Measurements from ENCODE around the gene SMARCD3.

Gene SMARCD3

DNA sequence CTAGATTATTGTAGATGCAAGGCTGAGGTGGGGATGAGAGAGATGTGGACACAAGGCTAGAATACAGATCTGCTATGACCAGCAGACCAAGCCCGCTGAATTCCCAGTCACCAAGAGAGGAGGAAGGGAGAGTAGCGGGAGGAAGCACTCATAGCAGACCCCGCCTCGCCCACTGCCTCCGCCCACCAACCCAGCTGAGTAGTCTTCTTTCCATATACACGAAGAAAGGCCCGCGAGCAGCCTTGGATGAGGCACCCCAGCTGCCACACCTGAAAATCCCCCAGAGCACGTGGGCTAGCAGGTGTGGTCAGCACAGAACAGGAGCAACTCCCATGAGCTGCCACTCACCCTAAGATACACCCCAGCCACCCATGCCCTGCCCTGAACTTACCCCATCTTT lies 30.3 kb downstream of the SMARCD3 start:
- H3K4me3 ChIP-seq (ENCODE audit: low read depth in 1 of 5, low read length in 5 of 5) = no peak overlapping the region
- H3K9me3 ChIP-seq (ENCODE audit: control insufficient read depth in 5 of 5, low read length in 5 of 5) = no peaks in the 10 kb centered on the region
- H3K27me3 ChIP-seq (ENCODE audit: control insufficient read depth in 5 of 5, insufficient read depth in 4 of 5, low read length in 5 of 5) = no peaks in the 10 kb centered on the region
- H3K36me3 ChIP-seq (ENCODE audit: control insufficient read depth in 5 of 5, insufficient read depth in 5 of 5, low read length in 5 of 5) = peaks cover 25 to 95% (median 90%) of the 10 kb centered on the region in 5 donors
- no peak overlapping the region for H3K9ac ChIP-seq (ENCODE audit: low read length in 5 of 5)
- no peaks in the 10 kb centered on the region for H3K4me1 ChIP-seq (ENCODE audit: control insufficient read depth in 5 of 5, insufficient read depth in 5 of 5, low read length in 5 of 5)
- H3K27ac ChIP-seq (ENCODE audit: low read depth, low read length) = no peak overlapping the region

DNA sequence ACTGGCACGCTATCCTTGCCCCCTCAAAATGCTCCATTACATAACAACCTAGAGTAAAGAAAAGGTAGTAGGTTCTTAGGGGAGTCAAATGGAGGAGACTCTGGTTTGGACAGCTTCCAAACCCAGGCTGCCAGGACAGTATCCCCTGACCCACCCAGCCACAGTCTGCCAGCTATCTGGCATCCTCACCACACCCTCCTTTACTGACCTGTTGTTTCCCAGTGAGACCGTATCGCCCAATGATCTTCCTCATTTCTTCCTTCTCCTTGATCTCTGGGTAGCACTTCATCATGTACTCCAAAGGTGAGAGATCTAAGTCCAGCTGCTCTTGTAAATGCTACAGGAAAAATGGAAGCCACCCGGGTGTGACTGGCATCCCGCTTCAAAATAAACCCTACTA lies 33.1 kb downstream of the SMARCD3 start:
- Histone ChIP-seq H3K4me1 (ENCODE audit: control insufficient read depth in 5 of 5, insufficient read depth in 5 of 5, low read length in 5 of 5) (no peaks in the 10 kb centered on the region), H3K4me3 (ENCODE audit: low read depth in 1 of 5, low read length in 5 of 5) (no peak overlapping the region), H3K9ac (ENCODE audit: low read length in 5 of 5) (no peak overlapping the region), H3K27ac (ENCODE audit: low read depth, low read length) (no peak overlapping the region), H3K27me3 (ENCODE audit: control insufficient read depth in 5 of 5, insufficient read depth in 4 of 5, low read length in 5 of 5) (no peaks in the 10 kb centered on the region), H3K36me3 (ENCODE audit: control insufficient read depth in 5 of 5, insufficient read depth in 5 of 5, low read length in 5 of 5) (peaks cover 11 to 82% (median 74%) of the 10 kb centered on the region in 5 donors), H3K9me3 (ENCODE audit: control insufficient read depth in 5 of 5, low read length in 5 of 5) (no peaks in the 10 kb centered on the region)

DNA sequence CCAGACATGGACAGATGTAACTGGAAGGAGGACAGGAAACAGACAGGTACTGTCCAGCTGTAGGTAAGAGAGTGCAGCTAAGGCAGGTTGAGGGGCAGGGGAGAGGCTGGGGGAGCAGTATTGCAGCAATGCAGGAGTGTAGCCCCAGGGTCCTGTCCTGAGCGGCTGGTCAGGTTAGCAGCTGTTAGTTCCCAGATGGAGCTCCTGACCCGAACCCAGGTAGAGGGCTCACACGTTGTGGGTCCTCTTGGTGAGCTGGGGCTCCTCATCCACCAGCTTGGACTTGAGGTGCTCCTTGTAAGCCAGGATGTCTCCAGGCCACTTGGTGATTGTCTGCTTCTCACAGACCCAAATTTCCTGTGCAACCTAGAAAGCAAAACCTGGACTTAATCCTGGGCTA lies 34.7 kb downstream of the SMARCD3 start:
- Histone ChIP-seq H3K4me1 (ENCODE audit: control insufficient read depth in 5 of 5, insufficient read depth in 5 of 5, low read length in 5 of 5) (no peaks in the 10 kb centered on the region), H3K9me3 (ENCODE audit: control insufficient read depth in 5 of 5, low read length in 5 of 5) (no peaks in the 10 kb centered on the region), H3K4me3 (ENCODE audit: low read depth in 1 of 5, low read length in 5 of 5) (no peak overlapping the region), H3K27me3 (ENCODE audit: control insufficient read depth in 5 of 5, insufficient read depth in 4 of 5, low read length in 5 of 5) (no peaks in the 10 kb centered on the region), H3K9ac (ENCODE audit: low read length in 5 of 5) (no peak overlapping the region), H3K36me3 (ENCODE audit: control insufficient read depth in 5 of 5, insufficient read depth in 5 of 5, low read length in 5 of 5) (peaks cover 11 to 67% (median 61%) of the 10 kb centered on the region in 5 donors), H3K27ac (ENCODE audit: low read depth, low read length) (no peak overlapping the region)

DNA sequence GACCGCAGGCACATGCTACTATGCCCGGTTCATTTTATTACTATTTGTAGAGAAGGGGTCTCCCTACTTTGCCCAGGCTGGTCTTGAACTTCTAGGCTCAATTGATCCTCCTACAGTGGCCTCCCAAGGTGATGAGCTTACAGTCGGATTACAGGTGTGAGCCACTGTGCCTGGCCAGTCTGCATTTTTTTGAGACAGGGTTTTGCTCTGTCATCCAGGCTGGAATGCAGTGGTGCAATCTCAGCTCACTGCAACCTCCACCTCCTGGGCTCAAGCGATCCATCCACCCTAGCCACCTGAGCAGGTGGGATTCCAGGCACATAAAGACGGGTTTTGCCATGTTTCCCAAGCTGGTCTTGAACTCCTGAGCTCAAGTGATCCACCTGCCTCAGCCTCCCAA lies 35.9 kb downstream of the SMARCD3 start:
- H3K27ac ChIP-seq (ENCODE audit: low read depth, low read length) = no peak overlapping the region
- no peak overlapping the region for H3K4me3 ChIP-seq (ENCODE audit: low read depth in 1 of 5, low read length in 5 of 5)
- no peaks in the 10 kb centered on the region for H3K9me3 ChIP-seq (ENCODE audit: control insufficient read depth in 5 of 5, low read length in 5 of 5)
- H3K36me3 ChIP-seq (ENCODE audit: control insufficient read depth in 5 of 5, insufficient read depth in 5 of 5, low read length in 5 of 5) = peaks cover 11 to 55% (median 49%) of the 10 kb centered on the region in 5 donors
- no peak overlapping the region for H3K9ac ChIP-seq (ENCODE audit: low read length in 5 of 5)
- H3K4me1 ChIP-seq (ENCODE audit: control insufficient read depth in 5 of 5, insufficient read depth in 5 of 5, low read length in 5 of 5) = no peaks in the 10 kb centered on the region
- peaks cover 0 to 2% (median 0%) of the 10 kb centered on the region in 5 donors for H3K27me3 ChIP-seq (ENCODE audit: control insufficient read depth in 5 of 5, insufficient read depth in 4 of 5, low read length in 5 of 5)

DNA sequence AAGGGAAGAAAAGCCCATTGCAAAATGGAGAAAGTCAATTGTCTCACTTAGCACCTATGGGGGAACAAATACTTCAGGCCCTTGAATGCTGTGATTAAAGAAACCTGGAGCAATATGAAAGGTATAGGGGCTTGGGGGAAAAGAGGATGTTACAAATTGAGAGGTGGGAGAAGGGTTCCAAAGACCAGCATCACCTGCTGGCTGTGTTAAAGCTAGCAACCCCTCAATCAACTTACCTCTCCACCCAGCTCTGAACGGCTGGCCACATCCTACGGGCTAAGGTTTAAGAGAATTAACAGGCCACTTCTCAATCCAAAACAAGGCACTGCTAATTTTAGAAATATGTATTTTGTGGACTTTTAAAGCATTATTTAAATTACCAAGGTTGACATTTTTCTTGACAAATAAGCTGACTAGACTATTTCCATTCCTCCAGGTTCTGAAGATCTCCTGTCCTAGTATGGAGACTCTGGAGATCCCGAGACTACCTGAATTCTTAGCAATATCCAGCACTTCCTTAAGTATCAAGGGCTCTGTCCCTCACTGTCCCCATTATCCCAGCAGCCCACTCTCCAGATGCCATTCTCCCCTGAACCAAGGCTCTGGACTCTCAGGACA lies 37.2 kb downstream of the SMARCD3 start:
- Histone ChIP-seq H3K36me3 (ENCODE audit: control insufficient read depth in 5 of 5, insufficient read depth in 5 of 5, low read length in 5 of 5) (peaks cover 8 to 42% (median 37%) of the 10 kb centered on the region in 5 donors), H3K9ac (ENCODE audit: low read length in 5 of 5) (no peak overlapping the region), H3K27ac (ENCODE audit: low read depth, low read length) (no peak overlapping the region), H3K4me1 (ENCODE audit: control insufficient read depth in 5 of 5, insufficient read depth in 5 of 5, low read length in 5 of 5) (no peaks in the 10 kb centered on the region), H3K4me3 (ENCODE audit: low read depth in 1 of 5, low read length in 5 of 5) (no peak overlapping the region), H3K9me3 (ENCODE audit: control insufficient read depth in 5 of 5, low read length in 5 of 5) (no peaks in the 10 kb centered on the region), H3K27me3 (ENCODE audit: control insufficient read depth in 5 of 5, insufficient read depth in 4 of 5, low read length in 5 of 5) (peaks cover 3 to 7% (median 5%) of the 10 kb centered on the region in 5 donors)

DNA sequence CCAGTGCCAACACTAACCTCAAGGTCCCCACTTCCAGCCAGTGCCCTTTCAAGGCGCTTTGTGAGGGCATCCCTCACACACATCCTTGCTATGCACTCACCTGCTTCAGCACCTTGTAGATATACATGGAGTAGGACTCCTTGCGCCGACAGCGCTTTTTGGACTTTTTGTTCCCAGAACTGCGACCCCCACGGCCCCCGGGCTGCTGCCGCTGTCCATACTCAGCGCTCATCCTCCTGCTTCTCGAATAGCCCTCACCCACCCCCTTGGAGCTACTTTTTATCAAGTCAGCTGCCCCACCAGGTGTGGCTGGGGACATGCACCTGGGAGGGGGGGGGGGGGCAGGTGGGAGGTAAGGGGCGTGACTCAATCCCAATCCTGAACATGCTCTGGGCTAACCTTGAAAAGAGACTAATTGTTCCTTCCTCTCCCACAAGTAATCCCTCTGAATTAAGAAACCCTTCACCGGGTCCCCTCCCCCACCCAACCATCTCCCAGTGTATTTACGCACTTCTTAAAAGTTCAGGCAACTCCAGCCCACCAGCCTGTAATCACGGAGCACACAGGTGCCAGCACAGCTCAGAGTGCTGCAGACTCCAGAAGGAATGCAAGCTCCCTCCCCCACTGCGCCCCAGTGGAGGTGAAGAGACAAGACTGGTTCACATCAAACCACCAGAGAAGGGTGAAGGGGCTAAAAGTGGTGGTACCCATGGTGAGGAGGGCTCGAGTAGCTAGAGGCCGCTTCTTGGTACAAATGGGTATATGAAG lies 38.2 kb downstream of the SMARCD3 start, which contains the start of gene H2BK1:
Gene H2BK1 (minus strand): TSS at position 402 of the 768 bp plus-strand sequence. CDS start 170 bp downstream, at position 232.
- no peak within 1 kb of the TSS for H3K27ac ChIP-seq (ENCODE audit: low read depth, low read length)
- peaks cover 9 to 15% (median 11%) of the 10 kb centered on the region in 5 donors for H3K27me3 ChIP-seq (ENCODE audit: control insufficient read depth in 5 of 5, insufficient read depth in 4 of 5, low read length in 5 of 5)
- H3K4me3 ChIP-seq (ENCODE audit: low read depth in 1 of 5, low read length in 5 of 5) = no peak within 1 kb of the TSS
- peaks cover 4 to 32% (median 27%) of the 10 kb centered on the region in 5 donors for H3K36me3 ChIP-seq (ENCODE audit: control insufficient read depth in 5 of 5, insufficient read depth in 5 of 5, low read length in 5 of 5)
- no peak within 1 kb of the TSS for H3K9ac ChIP-seq (ENCODE audit: low read length in 5 of 5)
- no peaks in the 10 kb centered on the region for H3K4me1 ChIP-seq (ENCODE audit: control insufficient read depth in 5 of 5, insufficient read depth in 5 of 5, low read length in 5 of 5)
- no peaks in the 10 kb centered on the region for H3K9me3 ChIP-seq (ENCODE audit: control insufficient read depth in 5 of 5, low read length in 5 of 5)

DNA sequence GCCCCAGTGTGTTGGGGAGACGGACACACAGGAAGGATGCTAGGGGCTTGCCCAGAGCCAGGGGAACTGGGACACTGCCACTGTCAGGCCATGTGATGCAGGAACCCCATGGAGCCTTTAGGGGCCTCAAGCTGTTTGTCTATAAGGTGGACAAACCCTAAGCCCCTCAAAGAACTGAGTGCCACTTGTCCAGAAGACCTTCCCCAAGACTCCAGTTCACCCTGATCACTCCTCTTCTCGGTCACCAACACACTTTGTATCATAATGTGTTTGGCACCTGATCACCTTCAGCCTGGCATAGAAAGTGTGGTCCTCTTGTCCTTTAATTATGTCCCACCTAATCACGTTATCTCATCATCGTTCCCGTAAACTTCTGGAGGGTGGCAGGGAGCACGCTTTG lies 38.9 kb downstream of the SMARCD3 start:
- Histone ChIP-seq H3K9ac (ENCODE audit: low read length in 5 of 5) (no peak overlapping the region), H3K27ac (ENCODE audit: low read depth, low read length) (no peak overlapping the region), H3K4me3 (ENCODE audit: low read depth in 1 of 5, low read length in 5 of 5) (no peak overlapping the region), H3K36me3 (ENCODE audit: control insufficient read depth in 5 of 5, insufficient read depth in 5 of 5, low read length in 5 of 5) (peaks cover 4 to 25% (median 21%) of the 10 kb centered on the region in 5 donors), H3K27me3 (ENCODE audit: control insufficient read depth in 5 of 5, insufficient read depth in 4 of 5, low read length in 5 of 5) (peaks cover 11 to 22% (median 16%) of the 10 kb centered on the region in 5 donors), H3K9me3 (ENCODE audit: control insufficient read depth in 5 of 5, low read length in 5 of 5) (no peaks in the 10 kb centered on the region), H3K4me1 (ENCODE audit: control insufficient read depth in 5 of 5, insufficient read depth in 5 of 5, low read length in 5 of 5) (no peaks in the 10 kb centered on the region)

DNA sequence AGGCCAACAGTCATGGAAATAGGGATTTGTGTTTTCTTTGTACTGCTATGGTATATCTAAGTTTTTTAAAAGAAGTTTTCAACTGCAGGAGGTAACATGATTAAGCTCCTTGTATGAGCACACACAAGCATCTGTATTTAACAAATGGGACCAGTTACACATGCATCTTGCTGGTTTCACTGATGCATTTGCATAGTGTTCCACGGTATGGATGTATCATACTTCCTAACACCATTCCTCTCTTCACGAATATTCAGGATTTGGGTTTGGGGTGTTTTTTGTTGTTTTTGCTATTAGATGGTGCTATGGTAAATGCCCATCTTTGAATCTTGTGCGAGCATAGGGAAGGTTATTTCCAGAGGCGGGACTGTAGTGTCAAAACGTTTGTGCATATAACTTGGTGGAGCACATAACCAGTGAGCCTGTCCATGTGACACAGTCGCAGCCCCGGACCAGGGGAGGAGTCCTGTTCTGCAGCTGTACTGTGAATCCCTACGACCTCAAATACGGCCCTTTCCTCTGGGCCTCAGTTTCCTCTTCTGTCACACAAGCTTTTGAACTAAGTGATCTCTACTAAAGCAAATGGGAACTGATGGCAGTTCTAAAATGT lies 40.1 kb downstream of the SMARCD3 start:
- no peaks in the 10 kb centered on the region for H3K9me3 ChIP-seq (ENCODE audit: control insufficient read depth in 5 of 5, low read length in 5 of 5)
- H3K27ac ChIP-seq (ENCODE audit: low read depth, low read length) = no peak overlapping the region
- no peak overlapping the region for H3K9ac ChIP-seq (ENCODE audit: low read length in 5 of 5)
- H3K27me3 ChIP-seq (ENCODE audit: control insufficient read depth in 5 of 5, insufficient read depth in 4 of 5, low read length in 5 of 5) = peaks cover 16 to 27% (median 21%) of the 10 kb centered on the region in 5 donors
- H3K4me3 ChIP-seq (ENCODE audit: low read depth in 1 of 5, low read length in 5 of 5) = no peak overlapping the region
- no peaks in the 10 kb centered on the region for H3K4me1 ChIP-seq (ENCODE audit: control insufficient read depth in 5 of 5, insufficient read depth in 5 of 5, low read length in 5 of 5)
- peaks cover 0 to 13% (median 8%) of the 10 kb centered on the region in 5 donors for H3K36me3 ChIP-seq (ENCODE audit: control insufficient read depth in 5 of 5, insufficient read depth in 5 of 5, low read length in 5 of 5)

DNA sequence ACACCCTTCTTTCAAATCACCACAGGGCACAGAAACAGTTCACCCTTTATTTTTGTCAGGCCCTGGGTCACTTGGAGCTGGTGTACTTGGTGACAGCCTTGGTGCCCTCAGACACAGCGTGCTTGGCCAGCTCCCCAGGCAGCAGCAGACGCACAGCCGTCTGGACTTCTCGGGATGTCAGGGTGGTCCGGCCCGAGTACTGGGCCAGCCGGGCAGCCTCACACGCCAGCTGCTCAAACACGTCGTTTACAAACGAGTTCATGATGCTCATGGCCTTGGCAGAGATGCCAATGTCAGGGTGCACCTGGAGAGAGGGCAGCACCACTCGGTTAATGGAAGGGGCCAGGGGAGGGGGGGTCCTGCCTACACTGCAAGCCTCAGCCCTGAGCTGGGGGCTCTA lies 40.7 kb downstream of the SMARCD3 start:
- Histone ChIP-seq H3K27me3 (ENCODE audit: control insufficient read depth in 5 of 5, insufficient read depth in 4 of 5, low read length in 5 of 5) (peaks cover 19 to 27% (median 21%) of the 10 kb centered on the region in 5 donors), H3K4me3 (ENCODE audit: low read depth in 1 of 5, low read length in 5 of 5) (no peak overlapping the region), H3K36me3 (ENCODE audit: control insufficient read depth in 5 of 5, insufficient read depth in 5 of 5, low read length in 5 of 5) (peaks cover 0 to 7% (median 3%) of the 10 kb centered on the region in 5 donors), H3K9me3 (ENCODE audit: control insufficient read depth in 5 of 5, low read length in 5 of 5) (no peaks in the 10 kb centered on the region), H3K27ac (ENCODE audit: low read depth, low read length) (no peak overlapping the region), H3K9ac (ENCODE audit: low read length in 5 of 5) (no peak overlapping the region), H3K4me1 (ENCODE audit: control insufficient read depth in 5 of 5, insufficient read depth in 5 of 5, low read length in 5 of 5) (no peaks in the 10 kb centered on the region)

DNA sequence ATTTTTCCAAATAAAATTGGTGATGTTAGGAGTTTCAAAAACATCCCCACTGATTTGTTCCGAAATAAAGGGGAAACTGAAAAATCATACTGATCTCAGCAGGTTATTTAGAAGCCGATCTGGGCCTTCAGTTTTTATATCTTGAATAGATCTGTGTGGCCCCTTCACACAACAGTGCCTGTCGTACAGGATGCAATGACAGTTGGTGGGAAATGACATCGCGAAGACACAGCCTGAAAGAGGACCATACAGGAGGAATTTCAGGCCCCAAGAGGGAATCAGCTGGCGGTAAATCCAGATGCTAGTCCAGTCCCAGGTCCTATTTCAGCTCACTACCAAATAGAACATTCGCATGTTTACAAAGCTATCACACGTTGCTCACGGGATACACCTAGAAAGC lies 41.2 kb downstream of the SMARCD3 start:
- Histone ChIP-seq H3K27me3 (ENCODE audit: control insufficient read depth in 5 of 5, insufficient read depth in 4 of 5, low read length in 5 of 5) (peaks cover 19 to 27% (median 21%) of the 10 kb centered on the region in 5 donors), H3K27ac (ENCODE audit: low read depth, low read length) (no peak overlapping the region), H3K4me3 (ENCODE audit: low read depth in 1 of 5, low read length in 5 of 5) (no peak overlapping the region), H3K4me1 (ENCODE audit: control insufficient read depth in 5 of 5, insufficient read depth in 5 of 5, low read length in 5 of 5) (no peaks in the 10 kb centered on the region), H3K36me3 (ENCODE audit: control insufficient read depth in 5 of 5, insufficient read depth in 5 of 5, low read length in 5 of 5) (peaks cover 0 to 2% (median 0%) of the 10 kb centered on the region in 5 donors), H3K9me3 (ENCODE audit: control insufficient read depth in 5 of 5, low read length in 5 of 5) (no peaks in the 10 kb centered on the region), H3K9ac (ENCODE audit: low read length in 5 of 5) (no peak overlapping the region)
